OCI-LY1 (cell line): ENCODE results near the gene GIPC3.
"Not testable (repeated sequence)": the region's sequence is repeated elsewhere in the genome, so short reads cannot be mapped to it uniquely, and the experiment has no call there.

Experiments used
- H2AFZ ChIP-seq: fragments of 200-600 bp; sonication (generic), shearing (Covaris generic); 2 replicates; pipeline ENCODE4 v1.6.0; 2014; ENCODE audit warnings: antibody characterized with exemption, mild to moderate bottlenecking, low read length
- H3F3A ChIP-seq: fragments of 200-600 bp; sonication (generic), shearing (Covaris generic); 2 replicates; pipeline ENCODE4 v1.6.0; 2014; ENCODE audit warnings: mild to moderate bottlenecking, antibody characterized with exemption, low read length, moderate library complexity; ENCODE audit not compliant: insufficient read depth
- H3K27ac ChIP-seq: fragments of 200-600 bp; sonication (generic); 2 replicates; pipeline ENCODE4 v1.5.1; 2014; ENCODE audit warnings: low read length, mixed run types, mild to moderate bottlenecking, low read depth; ENCODE audit not compliant: poor library complexity, severe bottlenecking
- H3K27me3 ChIP-seq: fragments of 200-600 bp; sonication (generic); 2 replicates; pipeline ENCODE4 v1.6.0; 2014; ENCODE audit warnings: antibody characterized with exemption, mild to moderate bottlenecking, low read length, moderate library complexity; ENCODE audit not compliant: insufficient read depth
- H3K36me3 ChIP-seq: fragments of 200-600 bp; sonication (generic); 2 replicates; pipeline ENCODE4 v1.6.1; 2014; ENCODE audit warnings: mild to moderate bottlenecking, antibody characterized with exemption, low read length, moderate library complexity, mixed read lengths; ENCODE audit not compliant: insufficient read depth
- H3K4me1 ChIP-seq: fragments of 200-600 bp; sonication (generic); 2 replicates; pipeline ENCODE4 v1.5.1; 2014; ENCODE audit warnings: mild to moderate bottlenecking, low read length, moderate library complexity; ENCODE audit not compliant: insufficient read depth, severe bottlenecking
- H3K4me2 ChIP-seq: fragments of 200-600 bp; sonication (generic), shearing (Covaris generic); 2 replicates; pipeline ENCODE4 v1.6.1; 2014; ENCODE audit warnings: low read length
- H3K4me3 ChIP-seq: fragments of 200-600 bp; sonication (generic); 2 replicates; pipeline ENCODE4 v1.5.1; 2014; ENCODE audit warnings: low read length, low read depth, mild to moderate bottlenecking, mixed read lengths; ENCODE audit not compliant: poor library complexity, severe bottlenecking
- H3K79me2 ChIP-seq: fragments of 200-600 bp; shearing (Covaris generic); 2 replicates; pipeline ENCODE4 v1.6.1; 2016; ENCODE audit warnings: mixed run types, low read length, mixed read lengths; ENCODE audit not compliant: insufficient read depth
- H3K9ac ChIP-seq: fragments of 200-600 bp; sonication (generic), shearing (Covaris generic); 2 replicates; pipeline ENCODE4 v1.6.1; 2014; ENCODE audit warnings: mild to moderate bottlenecking, low read length, mixed read lengths
- H3K9me2 ChIP-seq: fragments of 200-600 bp; sonication (generic), shearing (Covaris generic); 2 replicates; pipeline ENCODE4 v1.6.1; 2014; ENCODE audit warnings: low read depth, mild to moderate bottlenecking, low read length, mixed read lengths
- H3K9me3 ChIP-seq: fragments of 200-600 bp; shearing (Covaris generic); 2 replicates; pipeline ENCODE4 v1.6.1; 2014; ENCODE audit warnings: low read length, mixed read lengths
- H4K20me1 ChIP-seq: fragments of 200-600 bp; sonication (generic), shearing (Covaris generic); 2 replicates; pipeline ENCODE4 v1.6.0; 2016; ENCODE audit warnings: mild to moderate bottlenecking, low read length; ENCODE audit not compliant: insufficient read depth
- CTCF ChIP-seq: fragments of 200-600 bp; sonication (generic), shearing (Covaris generic); IDR thresholded peaks from 2 replicates; pipeline ENCODE4 v1.5.1; 2017; ENCODE audit warnings: mild to moderate bottlenecking, antibody characterized with exemption, low read length, moderate library complexity, mixed read lengths
- EZH2 ChIP-seq: fragments of 200-600 bp; sonication (generic), shearing (Covaris generic); IDR thresholded peaks from 2 replicates; pipeline ENCODE4 v1.8.0; 2017; ENCODE audit warnings: borderline replicate concordance, mixed run types, mild to moderate bottlenecking, antibody characterized with exemption, low read length, moderate library complexity, mixed read lengths

Gene GIPC3

GRCh38 chr19:3625996-3626472 is 40.8 kb downstream of the GIPC3 start:
- Histone ChIP-seq H3K4me1 (peaks cover 19% of the 10 kb centered on the region), H3K9ac (peak overlapping the region; percentile 70), H3K27ac (no peak overlapping the region), H3K36me3 (peaks cover 15% of the 10 kb centered on the region), H3K4me2 (peak overlapping the region; percentile 91), H3K9me3 (no peaks in the 10 kb centered on the region), H3K9me2 (no peaks in the 10 kb centered on the region), H4K20me1 (no peaks in the 10 kb centered on the region), H3K4me3 (peak overlapping the region; percentile 72), H2AFZ (no peak overlapping the region), H3K27me3 (no peaks in the 10 kb centered on the region), H3K79me2 (peaks cover 16% of the 10 kb centered on the region), H3F3A (no peaks in the 10 kb centered on the region)
- TF ChIP-seq CTCF (no peak), EZH2 (no peak)

- Histone ChIP-seq H3K36me3 (peaks cover 9% of the 10 kb centered on the region), H2AFZ (no peak within 1 kb of the TSS), H3K4me1 (peaks cover 19% of the 10 kb centered on the region), H3K79me2 (peaks cover 16% of the 10 kb centered on the region), H3K27me3 (no peaks in the 10 kb centered on the region), H3K9me3 (no peaks in the 10 kb centered on the region), H3K9me2 (no peaks in the 10 kb centered on the region), H3F3A (no peaks in the 10 kb centered on the region), H3K27ac (peak within 1 kb of the TSS; percentile 76), H3K4me3 (peak within 1 kb of the TSS; percentile 72), H3K4me2 (peak within 1 kb of the TSS; percentile 91), H4K20me1 (no peaks in the 10 kb centered on the region), H3K9ac (peak within 1 kb of the TSS; percentile 70)
- no peak for TF ChIP-seq EZH2
- TF ChIP-seq CTCF = no peak
Measured at GRCh38 chr19:3626473-3627350, 41.4 kb downstream of the GIPC3 start, which contains the start of gene CACTIN. CACTIN (minus strand) TSS chr19:3626790; CDS start chr19:3626762, 28 bp downstream.

GRCh38 chr19:3627351-3627723 is 42.1 kb downstream of the GIPC3 start:
- H2AFZ ChIP-seq = no peak overlapping the region
- no peak for TF ChIP-seq EZH2
- H3K4me2 ChIP-seq = peak overlapping the region; percentile 91
- H3K9me3 ChIP-seq = no peaks in the 10 kb centered on the region
- H3K79me2 ChIP-seq = peaks cover 16% of the 10 kb centered on the region
- H3K4me1 ChIP-seq = peaks cover 19% of the 10 kb centered on the region
- H3K4me3 ChIP-seq = peak overlapping the region; percentile 72
- no peak overlapping the region for H3K27ac ChIP-seq
- H3K27me3 ChIP-seq = no peaks in the 10 kb centered on the region
- peaks cover 7% of the 10 kb centered on the region for H3K36me3 ChIP-seq
- no peaks in the 10 kb centered on the region for H4K20me1 ChIP-seq
- H3K9ac ChIP-seq = peak overlapping the region; percentile 45; the same call in 1 of the 2 replicates
- no peaks in the 10 kb centered on the region for H3K9me2 ChIP-seq
- H3F3A ChIP-seq = no peaks in the 10 kb centered on the region

GRCh38 chr19:3628766-3629165 is 43.5 kb downstream of the GIPC3 start:
- not testable (repeated sequence) for H3F3A ChIP-seq, H3K9ac ChIP-seq, H3K27ac ChIP-seq, H3K9me2 ChIP-seq, H3K36me3 ChIP-seq, H2AFZ ChIP-seq, H3K27me3 ChIP-seq, H3K4me2 ChIP-seq, H3K4me3 ChIP-seq, H4K20me1 ChIP-seq, H3K9me3 ChIP-seq
- peaks cover 19% of the 10 kb centered on the region for H3K4me1 ChIP-seq
- peaks cover 16% of the 10 kb centered on the region for H3K79me2 ChIP-seq
